PC-3 (cell line): ENCODE results near the gene EXO5.

Experiments used
- CTCF ChIP-seq: fragments of 300-600 bp; sonication (generic); conservative IDR thresholded peaks from 2 replicates; pipeline ENCODE4 v1.5.1; 2017; ENCODE audit warnings: antibody characterized with exemption, low read depth, mild to moderate bottlenecking, low read length
- EZH2 ChIP-seq: fragments of 300-600 bp; sonication (generic); IDR thresholded peaks from one replicate; pipeline ENCODE4 v1.6.1; 2017; ENCODE audit warnings: antibody characterized with exemption, mild to moderate bottlenecking, low read length; ENCODE audit not compliant: unreplicated experiment
- EZH2phosphoT487 ChIP-seq: fragments of 300-600 bp; sonication (generic); IDR thresholded peaks from 2 replicates; pipeline ENCODE4 v1.6.1; 2018; ENCODE audit warnings: mild to moderate bottlenecking, antibody characterized with exemption, low read length, borderline replicate concordance

GRCh38 chr1:40475268-40475667 is 33.3 kb upstream of the EXO5 start:
- TF ChIP-seq CTCF (no peak), EZH2 (no peak), EZH2phosphoT487 (no peak)
